Fibroblast of lung (primary cell): ENCODE results near the gene PSMA7. TPM values are rescaled to one million over a fixed set of nuclear protein-coding genes. Genes with fewer than 3 reads are reported as not detected.

ENCODE experiments used
- DNase-seq, 2 donors: peaks; one replicate each; pipeline versions ENCODE4 v3.0.0 to v3.0.0-alpha.2; 2010; ENCODE audit warnings: low read depth in 2 of 2
- H2AFZ ChIP-seq: 2 replicates; pipeline ENCODE4 v1.5.1; 2012; ENCODE audit warnings: low read length, control low read depth, inconsistent platforms
- H3K27ac ChIP-seq: 2 replicates; pipeline ENCODE4 v1.5.1; 2011; ENCODE audit warnings: low read length, control low read depth; ENCODE audit not compliant: insufficient read depth
- H3K27me3 ChIP-seq: 2 replicates; pipeline ENCODE4 v1.5.1; 2011; ENCODE audit warnings: mild to moderate bottlenecking, low read length; ENCODE audit not compliant: control insufficient read depth, insufficient read depth
- H3K36me3 ChIP-seq: 2 replicates; pipeline ENCODE4 v1.5.1; 2011; ENCODE audit warnings: low read length; ENCODE audit not compliant: control insufficient read depth, insufficient read depth
- H3K4me1 ChIP-seq: 2 replicates; pipeline ENCODE4 v1.5.1; 2011; ENCODE audit warnings: low read length; ENCODE audit not compliant: control insufficient read depth, insufficient read depth; ENCODE audit errors: extremely low read depth
- H3K4me2 ChIP-seq: 2 replicates; pipeline ENCODE4 v1.5.1; 2011; ENCODE audit warnings: low read length, control low read depth; ENCODE audit not compliant: insufficient read depth; ENCODE audit errors: extremely low read depth
- H3K4me3 ChIP-seq, 4 experiments: fragments of 200-600 bp in 1 of 4; sonication (generic) in 1 of 4; replicated peaks in 1 of 4; 2 replicates each; pipeline ENCODE4 v1.5.1; 2011 to 2016; ENCODE audit warnings: low read length in 4 of 4, low read depth in 3 of 4, mild to moderate bottlenecking in 3 of 4, control low read depth in 2 of 4, inconsistent platforms in 1 of 4, mixed read lengths in 1 of 4; ENCODE audit not compliant: insufficient read depth in 1 of 4; ENCODE audit errors: control extremely low read depth in 1 of 4
- H3K79me2 ChIP-seq: 2 replicates; pipeline ENCODE4 v1.5.1; 2012; ENCODE audit warnings: mild to moderate bottlenecking, low read length, inconsistent platforms; ENCODE audit not compliant: control insufficient read depth, insufficient read depth
- H3K9ac ChIP-seq: 2 replicates; pipeline ENCODE4 v1.5.1; 2011; ENCODE audit warnings: mild to moderate bottlenecking, low read length, control low read depth; ENCODE audit not compliant: insufficient read depth
- H3K9me3 ChIP-seq: 2 replicates; pipeline ENCODE4 v1.5.1; 2012; ENCODE audit warnings: low read depth, low read length; ENCODE audit not compliant: control insufficient read depth, insufficient read depth
- H4K20me1 ChIP-seq: 2 replicates; pipeline ENCODE4 v1.5.1; 2011; ENCODE audit warnings: low read length; ENCODE audit not compliant: control insufficient read depth, insufficient read depth; ENCODE audit errors: extremely low read depth
- EZH2 ChIP-seq: IDR thresholded peaks from 2 replicates; pipeline ENCODE4 v1.5.1; 2012; ENCODE audit warnings: low read length, control low read depth, mild to moderate bottlenecking; ENCODE audit errors: missing control alignments
- polyA plus RNA-seq, 2 donors: library from polyadenylated mRNA; depleted of rRNA in 1 of 2; stranded (reverse) in 1 of 2; unstranded in 1 of 2; fragments of >200 nt; gene quantifications; 2 replicates each; pipeline ENCODE4 v1.2.1, GENCODE V29; 2011 to 2012; ENCODE audit warnings: missing spikeins in 1 of 2
- total RNA-seq: library from RNA; depleted of rRNA; stranded (reverse); fragments of >200 nt; gene quantifications from 2 replicates; pipeline ENCODE4 v1.2.1, GENCODE V29; 2014
- TF ChIP-seq, protein P1 (sequence below), 2 donors: IDR thresholded peaks in 1 of 2; conservative IDR thresholded peaks in 1 of 2; 1 replicate in 1 of 2; 2 replicates in 1 of 2; pipeline ENCODE4 v1.5.1; 2011 to 2012; ENCODE audit warnings: low read length in 2 of 2, control low read depth in 1 of 2, inconsistent platforms in 1 of 2, low read depth in 1 of 2, mild to moderate bottlenecking in 1 of 2

Gene PSMA7
- total and polyA plus RNA-seq, 2 donors (not counting 1 experiment from before 2014, with no cell fraction given), result 234 to 342 TPM

DNA sequence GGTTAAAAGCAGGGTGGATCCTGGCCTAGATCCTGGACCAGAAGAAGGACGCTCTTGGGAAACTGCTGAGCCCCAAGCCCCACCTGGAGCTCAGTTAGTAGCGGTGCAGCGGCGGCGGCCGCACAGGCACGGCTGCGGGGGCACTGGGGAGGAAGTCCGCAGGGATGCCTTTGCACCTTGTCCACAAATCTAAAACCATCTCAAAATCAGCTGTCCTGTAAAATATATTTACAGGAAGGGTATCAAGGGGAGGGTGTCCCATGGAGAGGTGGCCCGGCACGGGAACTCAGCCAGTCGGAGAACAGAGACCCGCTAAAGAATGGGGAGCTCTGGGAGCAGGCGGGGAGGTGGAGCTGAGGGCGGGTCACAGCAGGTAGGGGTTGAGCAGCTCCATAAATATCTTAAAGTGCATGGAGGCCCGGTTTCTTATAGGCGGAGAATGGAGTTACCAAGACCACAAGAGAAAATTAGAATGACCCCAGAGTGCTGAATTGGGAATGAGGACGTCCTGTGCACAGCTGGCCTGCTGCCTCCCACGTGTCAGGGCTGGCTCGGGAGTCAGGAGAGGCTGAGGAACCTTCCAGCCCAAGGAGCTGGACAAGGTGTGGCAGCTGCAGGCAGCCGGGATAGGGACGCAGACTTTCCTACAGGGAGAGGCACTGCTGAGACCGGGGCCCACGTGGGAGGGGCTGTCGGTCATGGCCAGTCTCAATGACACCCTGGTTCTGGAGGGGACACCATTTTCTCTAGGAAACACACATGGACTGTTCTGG lies 47.6 kb upstream of the PSMA7 start:
- H3K27me3 ChIP-seq, result no peaks in the 10 kb centered on the region
- no peaks in the 10 kb centered on the region for H3K4me1 ChIP-seq
- H2AFZ ChIP-seq, result no peak overlapping the region
- no peaks in the 10 kb centered on the region for H3K9me3 ChIP-seq
- H3K4me3 ChIP-seq, result no peak overlapping the region
- no peaks in the 10 kb centered on the region for H3K36me3 ChIP-seq
- H3K9ac ChIP-seq, result no peak overlapping the region
- no peaks in the 10 kb centered on the region for H4K20me1 ChIP-seq
- no peak overlapping the region for H3K4me2 ChIP-seq
- H3K27ac ChIP-seq, result no peak overlapping the region
- peaks cover 22% of the 10 kb centered on the region for H3K79me2 ChIP-seq
- DNase-seq, result no peak
- TF ChIP-seq EZH2, result no peak
- TF ChIP-seq, protein P1, sequence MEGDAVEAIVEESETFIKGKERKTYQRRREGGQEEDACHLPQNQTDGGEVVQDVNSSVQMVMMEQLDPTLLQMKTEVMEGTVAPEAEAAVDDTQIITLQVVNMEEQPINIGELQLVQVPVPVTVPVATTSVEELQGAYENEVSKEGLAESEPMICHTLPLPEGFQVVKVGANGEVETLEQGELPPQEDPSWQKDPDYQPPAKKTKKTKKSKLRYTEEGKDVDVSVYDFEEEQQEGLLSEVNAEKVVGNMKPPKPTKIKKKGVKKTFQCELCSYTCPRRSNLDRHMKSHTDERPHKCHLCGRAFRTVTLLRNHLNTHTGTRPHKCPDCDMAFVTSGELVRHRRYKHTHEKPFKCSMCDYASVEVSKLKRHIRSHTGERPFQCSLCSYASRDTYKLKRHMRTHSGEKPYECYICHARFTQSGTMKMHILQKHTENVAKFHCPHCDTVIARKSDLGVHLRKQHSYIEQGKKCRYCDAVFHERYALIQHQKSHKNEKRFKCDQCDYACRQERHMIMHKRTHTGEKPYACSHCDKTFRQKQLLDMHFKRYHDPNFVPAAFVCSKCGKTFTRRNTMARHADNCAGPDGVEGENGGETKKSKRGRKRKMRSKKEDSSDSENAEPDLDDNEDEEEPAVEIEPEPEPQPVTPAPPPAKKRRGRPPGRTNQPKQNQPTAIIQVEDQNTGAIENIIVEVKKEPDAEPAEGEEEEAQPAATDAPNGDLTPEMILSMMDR (conservative IDR thresholded peaks at IDR 0.05 in 1 of 2, IDR thresholded peaks at IDR 0.05 in 1 of 2; ENCODE audit: low read depth in 1 of 2, low read length in 2 of 2), result no peak

DNA sequence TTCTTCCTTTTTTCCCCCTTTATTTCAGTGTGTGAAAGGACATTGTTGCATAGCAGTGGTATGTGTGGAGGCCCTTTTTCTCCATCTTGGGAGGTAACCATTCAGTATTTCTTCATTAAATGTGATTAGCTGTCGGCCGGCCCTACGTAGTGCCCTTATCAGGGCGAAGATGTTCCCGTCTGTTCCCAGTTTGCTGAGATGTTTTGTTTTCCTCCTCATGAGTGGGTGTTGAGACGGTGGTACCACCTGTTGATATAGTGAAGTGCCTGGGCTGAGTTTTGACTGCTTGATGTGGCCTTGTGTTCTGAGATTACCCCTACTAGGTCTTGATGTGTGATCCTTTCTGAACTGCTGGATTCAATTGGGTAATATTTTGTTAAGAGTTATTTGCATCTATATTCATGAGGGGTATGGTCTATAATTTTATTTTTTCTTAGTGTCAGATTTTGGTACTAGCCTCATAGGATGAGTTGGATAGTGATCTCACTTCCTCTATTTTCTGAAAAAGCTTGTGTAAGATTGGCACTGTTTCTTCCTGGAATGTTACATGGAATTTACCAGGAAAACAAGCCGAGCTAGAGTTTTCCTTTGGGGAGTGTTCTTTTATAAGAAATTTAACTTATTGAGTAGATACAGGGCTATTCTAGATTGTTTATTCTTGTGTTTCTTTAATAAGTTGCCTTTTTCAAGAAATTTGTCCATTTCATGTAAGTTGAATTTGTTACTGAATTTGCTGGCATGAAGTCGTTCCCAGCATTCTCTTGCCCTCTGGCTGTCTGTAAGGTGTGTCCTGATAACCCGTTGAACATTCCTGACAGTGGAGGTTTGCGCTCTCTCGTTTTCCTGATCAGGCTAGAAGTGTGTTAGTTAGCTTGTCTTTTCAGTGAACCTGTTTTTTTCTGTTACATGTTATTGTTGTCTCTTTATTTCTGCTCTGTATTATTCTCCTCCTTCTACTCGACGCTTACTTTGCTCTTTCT lies 44.0 kb upstream of the PSMA7 start:
- DNase-seq, result peak in 1 of 2 donors; percentile 42
- H3K27me3 ChIP-seq, result no peaks in the 10 kb centered on the region
- no peaks in the 10 kb centered on the region for H3K36me3 ChIP-seq
- no peak overlapping the region for H2AFZ ChIP-seq
- H3K79me2 ChIP-seq, result peaks cover 44% of the 10 kb centered on the region
- no peaks in the 10 kb centered on the region for H4K20me1 ChIP-seq
- H3K4me3 ChIP-seq, result no peak overlapping the region
- TF ChIP-seq, protein P1 (conservative IDR thresholded peaks at IDR 0.05 in 1 of 2, IDR thresholded peaks at IDR 0.05 in 1 of 2; ENCODE audit: low read depth in 1 of 2, low read length in 2 of 2), result no peak
- no peak for TF ChIP-seq EZH2
- no peak overlapping the region for H3K27ac ChIP-seq
- peaks cover 2% of the 10 kb centered on the region for H3K4me1 ChIP-seq
- no peak overlapping the region for H3K9ac ChIP-seq
- H3K9me3 ChIP-seq, result no peaks in the 10 kb centered on the region
- H3K4me2 ChIP-seq, result no peak overlapping the region

DNA sequence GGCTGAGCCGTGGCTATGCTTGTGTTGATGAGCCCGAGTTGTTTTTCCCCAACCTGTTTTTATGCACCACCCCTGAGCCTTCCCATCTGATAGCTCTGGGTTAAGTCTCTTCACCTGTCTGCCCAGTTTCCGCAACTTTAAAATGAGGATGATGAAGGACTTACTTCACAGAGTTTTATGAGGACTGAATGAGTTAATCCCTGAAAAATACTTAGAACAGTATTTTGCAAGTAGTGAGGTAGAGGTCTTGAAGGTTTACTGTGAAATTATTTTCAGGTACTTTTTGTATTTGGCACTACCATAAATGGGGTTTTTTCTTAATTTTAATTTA lies 42.9 kb upstream of the PSMA7 start:
- Histone ChIP-seq H3K4me3 (no peak overlapping the region), H3K4me1 (peaks cover 2% of the 10 kb centered on the region), H4K20me1 (no peaks in the 10 kb centered on the region), H3K27ac (no peak overlapping the region), H3K36me3 (no peaks in the 10 kb centered on the region), H3K9ac (no peak overlapping the region), H3K79me2 (peaks cover 44% of the 10 kb centered on the region), H3K27me3 (no peaks in the 10 kb centered on the region), H3K4me2 (no peak overlapping the region), H2AFZ (no peak overlapping the region), H3K9me3 (no peaks in the 10 kb centered on the region)
- TF ChIP-seq, protein P1 (conservative IDR thresholded peaks at IDR 0.05 in 1 of 2, IDR thresholded peaks at IDR 0.05 in 1 of 2; ENCODE audit: low read depth in 1 of 2, low read length in 2 of 2), result no peak
- TF ChIP-seq EZH2, result no peak
- no peak for DNase-seq
